Measurements from ENCODE around the gene ZNF385A. TPM values are rescaled to one million over a fixed set of nuclear protein-coding genes. Genes with fewer than 3 reads are reported as not detected.

ZNF385A gene
- total RNA-seq, 1 donor from 2014 or later = 2.2 TPM

DNA sequence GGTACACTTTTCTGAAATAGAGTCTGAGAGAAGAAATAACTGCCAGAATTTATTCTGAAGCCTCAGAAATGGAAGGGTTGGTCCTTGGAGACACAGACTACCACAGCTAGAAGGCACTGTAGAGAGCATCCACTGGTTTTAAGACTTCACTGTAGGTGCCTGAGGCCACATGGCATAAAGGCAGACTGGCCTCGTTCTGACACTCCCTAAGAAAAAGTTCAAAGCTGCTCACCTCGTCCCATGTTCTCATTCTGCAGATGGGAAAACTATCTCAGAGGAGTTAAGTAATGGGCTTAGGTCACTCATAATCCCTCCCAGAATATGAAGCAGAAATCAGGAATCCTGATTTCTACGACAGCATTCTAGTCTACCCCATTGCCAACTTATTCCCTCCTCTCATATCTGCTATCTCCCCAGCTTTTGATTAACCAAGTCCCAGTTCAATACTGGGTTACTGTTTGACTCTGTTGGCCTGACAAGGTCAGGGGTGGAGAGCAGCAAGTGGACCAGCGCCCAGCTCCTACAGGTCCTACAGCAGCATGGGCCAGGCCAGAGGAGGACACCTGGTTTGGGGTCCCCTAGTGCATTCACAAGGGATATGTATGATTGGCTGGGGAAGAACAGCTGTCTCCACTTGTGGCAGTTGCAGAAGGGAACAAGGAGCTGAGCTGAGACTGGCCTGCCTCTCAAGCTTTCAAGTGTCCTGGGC, 30.8 kb upstream of the ZNF385A start:
- no peak for DNase-seq

DNA sequence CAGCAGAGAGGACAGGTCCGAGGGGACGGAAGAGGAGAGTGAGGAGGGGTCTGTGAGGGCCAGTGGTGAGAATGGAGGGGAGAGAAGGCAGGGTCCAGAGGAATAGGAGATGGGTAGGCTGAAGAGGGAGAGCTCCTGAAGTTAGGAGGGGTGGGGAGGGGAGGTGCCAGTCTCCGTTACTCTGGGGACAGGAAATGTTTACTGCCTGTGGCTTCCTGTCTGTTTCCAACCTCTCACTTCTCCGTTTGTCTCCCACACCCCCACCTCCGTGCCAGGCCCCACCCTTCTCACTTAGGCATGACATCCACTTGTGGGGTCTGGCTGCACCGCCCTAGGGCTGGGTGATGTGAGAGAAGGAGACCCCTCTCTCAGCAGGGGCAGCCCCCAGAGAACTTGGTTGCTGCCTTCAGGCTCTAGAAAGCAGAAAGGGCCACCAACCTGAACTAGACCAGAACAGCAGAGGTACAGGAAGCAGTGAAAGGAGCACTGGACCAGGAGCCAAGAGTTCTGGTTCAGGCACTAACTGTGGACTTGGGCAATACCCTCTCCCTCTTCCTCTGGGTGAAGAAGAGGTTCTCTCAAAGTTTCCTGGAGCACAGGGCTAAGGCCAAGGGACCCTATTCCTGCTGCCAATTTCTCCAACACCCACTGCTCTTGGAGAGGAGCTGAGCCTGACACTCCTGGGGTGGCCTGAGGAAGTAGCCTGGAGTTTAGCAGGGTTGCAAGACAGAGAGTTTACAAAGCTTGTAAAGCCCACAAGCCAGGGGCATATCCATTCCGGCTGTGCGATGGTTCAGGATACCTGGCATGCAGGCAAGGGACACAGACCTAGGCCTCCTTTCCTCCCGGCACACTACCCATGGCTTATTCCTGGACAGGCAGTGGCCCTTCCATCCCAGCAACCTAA, 29.0 kb upstream of the ZNF385A start:
- DNase-seq = peak; percentile 74

DNA sequence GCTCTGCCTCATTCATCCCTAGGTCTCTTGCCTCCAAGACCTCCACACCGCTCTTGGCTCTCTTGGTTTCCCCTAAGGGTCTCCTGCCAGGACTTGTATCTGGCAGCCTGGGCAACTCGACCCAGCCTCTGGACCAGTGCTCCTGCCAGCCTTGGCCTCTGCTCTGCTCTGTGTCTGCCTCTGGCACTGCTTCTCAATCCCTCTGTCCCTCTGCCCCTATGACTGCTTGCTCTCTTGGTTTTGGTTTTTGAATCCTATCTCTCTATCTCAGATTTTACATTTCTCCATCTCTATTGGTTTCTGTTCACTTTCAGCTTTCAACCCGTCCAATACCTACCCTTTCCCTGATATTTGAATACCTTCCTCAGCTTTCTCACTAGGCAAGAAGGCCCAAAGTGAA, 28.3 kb upstream of the ZNF385A start:
- DNase-seq = peak; percentile 31

DNA sequence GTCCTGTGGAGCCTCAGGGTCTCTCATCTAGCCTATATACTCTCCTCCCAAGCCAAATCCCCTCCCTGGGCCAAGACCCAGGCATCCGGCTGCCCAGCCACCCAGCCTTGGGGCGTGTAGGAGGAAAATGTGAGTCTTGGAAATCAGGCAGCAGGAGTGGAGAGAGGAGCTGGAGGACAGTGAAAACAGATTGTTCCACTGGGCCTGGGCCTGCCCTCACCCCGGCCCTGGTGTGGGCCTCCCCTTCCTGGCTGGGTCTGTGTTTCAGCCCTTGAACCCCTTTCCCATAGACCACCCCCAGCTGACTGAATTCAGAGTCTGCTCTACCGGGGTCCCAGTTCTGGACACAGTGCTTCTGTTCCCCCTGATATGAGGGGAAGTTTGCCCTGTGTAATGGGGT, 27.8 kb upstream of the ZNF385A start:
- DNase-seq = peak; percentile 29

DNA sequence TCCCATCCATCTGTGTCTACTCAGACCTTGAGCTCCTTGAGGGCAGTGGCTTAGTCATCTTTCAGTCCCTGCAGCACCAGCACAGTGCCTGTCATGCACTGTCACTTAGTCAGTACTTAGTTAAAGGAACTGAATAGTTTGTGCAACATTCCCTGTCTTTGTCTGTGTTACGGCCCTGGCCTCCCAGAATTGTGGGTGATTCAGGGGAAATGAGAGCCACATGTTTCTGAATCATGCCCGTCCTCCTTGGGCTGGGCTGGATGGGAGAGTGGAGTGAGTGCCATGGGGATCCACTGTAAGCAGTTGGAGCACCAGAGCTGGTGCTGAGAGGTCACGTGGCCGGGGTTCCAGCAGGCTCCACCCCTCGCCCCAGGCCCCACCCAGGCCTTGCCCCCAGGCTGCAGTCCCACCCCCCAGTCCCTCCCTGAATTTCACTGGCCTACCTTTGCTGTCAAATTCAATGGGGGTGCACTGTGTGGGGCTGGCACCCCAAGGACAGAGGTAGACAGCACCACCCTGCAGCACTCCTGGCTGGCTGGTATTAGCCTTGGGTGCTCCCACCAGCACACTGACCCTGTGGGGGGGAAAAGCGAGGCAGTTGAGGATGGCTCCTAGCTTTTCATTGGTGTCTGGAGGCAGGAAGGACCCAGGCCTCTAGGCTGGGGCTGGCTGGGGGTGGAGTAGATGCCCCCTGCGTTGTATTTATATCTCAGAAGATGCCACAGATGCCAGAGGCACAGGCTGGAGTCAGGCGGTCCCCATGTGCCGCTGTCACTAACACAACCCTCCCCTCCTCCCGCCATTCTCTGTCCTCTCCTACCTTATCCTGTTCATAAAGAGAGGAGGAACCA, 27.1 kb upstream of the ZNF385A start:
- peak; percentile 89 for DNase-seq

DNA sequence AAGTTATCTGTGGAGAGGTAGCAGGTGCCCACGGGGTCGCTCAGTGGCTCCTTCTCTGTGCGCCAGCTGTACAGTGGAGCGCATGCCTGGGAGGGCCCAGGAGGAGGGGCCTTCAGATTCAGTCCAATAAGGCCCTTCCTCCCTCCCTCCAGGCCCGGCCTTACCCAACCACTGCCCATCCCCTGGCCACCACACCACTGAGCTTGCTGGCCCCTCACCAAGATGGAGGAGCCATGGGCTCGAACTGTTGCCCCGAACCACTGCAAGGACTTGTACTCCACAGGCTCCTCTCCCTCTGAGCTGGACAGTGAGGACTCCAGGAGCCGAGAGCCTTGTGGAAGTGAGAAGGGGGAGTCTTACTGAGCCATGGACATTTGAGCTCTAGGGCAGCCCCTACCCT, 24.7 kb upstream of the ZNF385A start:
- no peak for DNase-seq

DNA sequence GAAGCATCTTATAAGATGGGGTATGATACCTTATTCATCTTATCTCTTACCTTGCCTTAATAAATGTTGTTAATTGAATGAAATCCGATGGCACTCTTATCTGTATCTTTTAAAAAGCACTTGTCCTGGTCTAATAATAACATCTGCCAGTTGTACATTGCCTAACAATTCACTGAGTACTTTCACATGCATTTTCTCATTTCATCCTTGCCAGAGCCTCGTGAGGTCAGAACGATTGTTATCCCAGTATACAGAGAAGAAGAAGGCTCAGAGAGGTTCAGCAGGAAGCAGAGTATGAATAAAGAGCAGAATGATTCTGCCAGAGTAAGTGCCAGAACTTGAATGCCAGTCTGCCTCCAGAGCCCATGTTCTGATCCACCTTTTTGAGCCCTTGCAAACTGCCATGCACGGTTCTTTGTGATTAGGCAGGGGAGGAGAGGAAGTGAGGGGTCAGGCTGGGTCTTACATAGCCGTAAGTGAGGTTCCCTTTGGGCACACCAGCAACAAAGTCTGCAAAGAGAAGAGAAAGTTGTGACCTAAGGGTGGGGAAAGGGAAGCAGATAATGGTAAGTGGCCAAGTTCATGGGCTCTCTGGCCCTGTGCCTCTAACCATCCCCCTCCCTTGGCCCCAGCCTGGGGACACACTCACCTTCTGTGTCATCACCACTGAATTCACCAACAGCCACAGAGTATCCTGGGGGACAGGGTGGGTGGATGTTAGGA, 22.8 kb upstream of the ZNF385A start:
- DNase-seq = no peak

DNA sequence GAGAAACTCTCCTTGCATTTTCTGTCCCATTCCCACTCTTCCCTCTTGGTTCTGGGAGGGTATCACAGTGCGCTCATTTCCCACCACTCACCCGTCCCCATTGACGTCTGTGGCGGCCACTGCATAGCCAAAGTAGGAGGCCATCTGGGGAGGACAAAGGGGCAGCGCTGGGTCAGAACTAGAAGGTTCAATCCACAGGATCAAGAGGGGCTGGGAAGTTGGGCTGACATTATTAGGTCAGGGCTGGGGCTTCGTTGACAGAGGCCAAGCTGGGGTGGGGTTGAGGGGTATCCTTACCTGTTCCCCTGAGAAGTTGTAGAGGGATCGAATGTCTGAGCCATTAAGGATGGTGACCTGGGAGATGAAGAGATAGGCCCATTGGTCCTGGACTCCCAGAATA, 21.0 kb upstream of the ZNF385A start:
- no peak for DNase-seq

DNA sequence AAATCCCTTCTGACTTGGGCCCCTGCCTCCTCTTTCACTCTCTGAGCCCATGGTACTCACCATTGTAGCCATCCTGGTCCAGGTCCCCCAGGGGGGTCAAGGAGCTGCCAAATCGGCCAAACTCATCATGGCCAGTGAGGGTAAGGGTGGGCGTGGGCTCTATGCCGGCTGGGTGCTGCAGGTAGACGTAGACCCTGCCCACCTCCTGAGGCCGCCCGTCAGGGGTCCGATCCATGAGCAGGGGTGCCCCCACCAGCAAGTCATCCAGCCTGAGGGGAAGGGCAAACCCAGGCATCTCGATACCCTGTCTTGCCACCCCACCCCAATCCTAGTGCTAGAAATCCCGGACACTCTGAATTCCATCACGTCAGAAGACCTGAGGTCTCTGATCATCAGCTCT, 20.6 kb upstream of the ZNF385A start:
- DNase-seq = no peak

DNA sequence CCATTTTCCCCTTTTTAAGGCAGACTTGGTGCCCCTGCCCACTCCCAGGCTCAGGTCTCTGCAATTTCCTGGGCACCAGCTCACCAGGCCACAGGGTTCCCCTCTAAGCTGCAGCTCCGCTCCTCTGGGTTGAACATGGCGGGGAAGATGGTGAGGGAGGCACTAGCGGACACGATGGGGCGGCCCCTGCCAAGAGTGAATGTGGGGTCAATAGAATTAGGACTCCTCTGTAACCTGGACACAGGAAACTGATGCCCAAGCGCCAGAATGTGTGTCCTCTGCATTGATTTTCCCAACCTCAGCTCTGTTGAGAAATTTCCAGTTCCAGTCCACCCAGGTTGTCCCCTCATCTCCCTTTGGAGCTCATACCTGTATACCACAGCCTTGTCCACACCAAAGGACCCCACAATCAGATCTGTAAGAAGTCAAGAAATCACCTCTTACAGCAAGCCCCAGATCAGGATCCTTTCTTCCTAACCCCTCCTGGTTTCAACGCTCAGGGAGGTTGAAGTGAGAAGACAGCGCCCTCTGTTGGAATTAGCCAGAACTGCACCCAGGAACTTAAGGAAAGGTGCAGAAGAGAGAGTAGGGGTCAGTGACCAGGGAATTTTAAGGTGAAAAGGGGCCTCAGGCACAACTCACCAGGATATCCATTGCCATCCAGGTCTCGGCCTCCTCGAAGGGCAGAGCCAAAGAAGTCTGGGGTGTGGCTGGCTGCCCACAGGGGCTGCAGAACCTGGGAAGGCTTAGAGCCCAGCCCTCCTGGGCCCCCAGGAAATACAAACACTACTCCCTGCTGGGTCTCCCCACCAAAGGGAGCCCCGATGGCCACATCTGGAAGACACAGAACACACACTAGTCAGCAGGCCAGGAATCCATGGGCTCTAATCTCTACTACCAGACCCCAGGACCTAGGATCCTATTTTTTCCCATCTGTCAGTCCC, 19.8 kb upstream of the ZNF385A start:
- DNase-seq = peak; percentile 84

DNA sequence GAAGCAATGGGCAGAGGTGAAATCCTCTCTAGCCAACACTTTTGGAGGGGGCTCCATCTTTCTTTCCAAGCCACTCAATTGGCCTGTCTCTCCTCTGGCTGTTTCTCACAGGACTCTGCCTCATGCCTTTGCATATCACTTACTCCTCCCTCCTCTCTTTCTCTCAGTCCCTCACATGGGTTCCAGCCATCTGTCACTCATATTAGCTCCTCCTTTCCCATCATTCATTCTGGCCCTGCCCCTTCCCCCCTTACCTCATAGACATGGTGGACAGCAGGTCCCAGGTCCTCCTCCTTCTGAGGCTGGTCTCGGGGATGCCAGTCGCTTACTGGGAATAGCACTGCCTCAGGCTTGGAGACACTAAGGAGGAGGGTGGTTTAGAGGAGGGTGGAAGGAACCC, 16.6 kb upstream of the ZNF385A start:
- DNase-seq = no peak

DNA sequence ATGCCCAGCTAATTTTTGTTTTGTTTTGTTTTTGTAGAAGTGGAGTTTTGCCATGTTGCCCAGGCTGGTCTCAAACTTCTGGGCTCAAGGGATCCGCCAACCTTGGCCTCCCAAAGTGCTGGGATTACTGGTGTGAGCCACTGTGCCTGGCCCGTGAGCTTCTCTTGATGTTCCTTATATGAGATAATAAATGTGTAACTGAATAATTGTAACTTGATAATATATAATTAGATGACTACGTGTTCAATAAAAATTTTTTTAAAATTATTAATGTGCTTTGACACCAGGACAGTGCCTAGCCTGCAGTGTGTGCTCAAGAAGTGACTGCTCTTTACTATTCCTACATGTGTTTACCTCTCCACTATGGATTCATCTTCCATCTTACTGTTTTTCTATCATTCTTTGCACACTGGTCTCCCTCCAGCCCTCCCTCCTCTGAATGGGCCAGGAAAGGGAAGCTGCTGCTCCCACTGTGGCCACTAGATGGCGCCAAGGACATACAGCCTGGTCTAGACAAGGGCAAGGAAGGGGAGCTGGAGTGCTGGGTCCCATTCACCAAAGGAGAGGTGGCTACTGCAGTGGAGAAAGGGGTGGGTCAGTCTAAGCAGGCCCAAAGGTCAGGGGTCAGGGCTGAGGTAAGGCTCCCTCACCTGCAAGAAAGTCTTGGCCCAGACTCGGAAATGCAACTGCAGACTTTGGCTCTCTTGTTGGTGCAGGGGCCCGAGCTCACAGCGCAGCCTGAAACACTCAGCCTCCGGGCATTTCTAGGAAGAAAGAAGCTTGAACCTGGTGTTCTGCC, 14.7 kb upstream of the ZNF385A start:
- DNase-seq = peak; percentile 93

DNA sequence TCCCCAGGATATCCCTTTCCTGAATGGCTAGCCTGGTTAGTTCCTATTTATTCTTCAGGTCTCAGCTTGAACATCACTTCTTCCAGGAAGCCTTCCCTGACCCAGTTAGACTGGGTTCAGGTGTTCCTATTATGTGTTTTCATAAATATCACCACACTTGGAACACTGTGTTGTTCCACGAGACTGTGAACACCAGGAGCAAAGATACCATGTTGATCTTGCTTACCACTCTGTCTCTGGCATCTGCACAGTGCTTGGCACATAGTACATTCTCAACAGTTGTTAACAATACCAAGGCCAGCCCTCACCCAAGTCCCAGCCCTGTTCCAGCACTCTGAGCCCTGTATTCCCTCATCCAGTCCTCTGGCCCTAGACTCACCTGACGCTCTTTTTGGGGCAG, 13.7 kb upstream of the ZNF385A start:
- DNase-seq = no peak

DNA sequence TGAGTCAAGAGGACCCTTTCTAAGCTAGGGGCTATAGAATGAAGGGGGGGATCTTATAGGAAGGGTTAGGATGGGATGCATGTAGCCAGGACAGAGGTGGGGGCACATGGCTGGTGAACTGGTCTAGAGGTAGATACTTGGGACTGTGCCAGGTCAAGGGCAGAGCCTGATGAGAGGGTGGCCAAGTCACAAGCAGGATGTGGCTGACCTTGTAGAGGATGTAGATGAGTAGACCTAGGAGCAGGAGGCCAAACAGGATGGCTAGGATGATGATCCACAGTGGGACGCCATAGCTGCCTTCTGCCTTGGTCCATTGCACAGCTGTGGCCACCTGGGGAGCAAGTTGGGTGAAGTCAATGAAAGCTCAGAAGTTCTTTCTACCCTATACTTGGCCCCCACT, 12.6 kb upstream of the ZNF385A start:
- no peak for DNase-seq

DNA sequence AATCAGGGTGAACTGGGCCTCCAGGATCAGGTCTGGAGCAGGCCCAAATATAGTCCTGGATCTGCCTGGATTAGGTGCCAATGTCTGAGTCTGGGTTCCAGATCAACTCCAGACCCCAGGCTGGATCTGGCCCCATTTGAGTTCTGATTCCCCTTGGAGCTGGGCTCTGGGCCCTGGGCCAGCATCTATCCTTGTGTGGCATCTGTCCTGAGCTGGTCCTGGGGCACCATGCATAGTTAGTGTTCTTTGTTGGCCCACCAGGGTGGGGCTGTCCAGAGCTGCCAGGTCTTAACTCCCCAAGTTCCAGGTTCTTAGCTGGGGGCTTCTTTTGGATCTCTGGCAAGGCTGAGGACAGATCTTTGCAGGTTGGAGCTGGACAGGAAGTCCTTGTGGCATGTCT, 11.0 kb upstream of the ZNF385A start:
- DNase-seq = no peak

DNA sequence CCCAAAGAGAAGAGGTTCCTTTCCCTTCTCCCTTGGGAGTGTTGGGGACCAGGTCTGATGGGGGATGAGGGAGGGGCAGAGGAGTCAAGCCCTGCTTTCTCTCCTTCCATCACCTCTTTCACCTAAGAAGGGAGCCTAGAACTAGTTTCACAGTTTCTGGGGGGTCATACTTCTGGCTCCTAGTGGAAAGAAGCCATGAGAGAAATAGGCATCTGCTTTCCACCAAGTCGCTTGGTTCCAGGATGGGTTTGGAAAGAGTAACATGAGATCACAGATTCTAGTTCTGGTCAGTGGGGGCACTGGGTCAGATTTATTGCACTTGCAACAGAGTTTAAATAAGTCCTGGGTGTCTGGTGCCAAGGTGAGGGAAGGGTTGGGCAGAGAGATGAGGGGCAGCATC, 10.5 kb upstream of the ZNF385A start:
- no peak for DNase-seq

DNA sequence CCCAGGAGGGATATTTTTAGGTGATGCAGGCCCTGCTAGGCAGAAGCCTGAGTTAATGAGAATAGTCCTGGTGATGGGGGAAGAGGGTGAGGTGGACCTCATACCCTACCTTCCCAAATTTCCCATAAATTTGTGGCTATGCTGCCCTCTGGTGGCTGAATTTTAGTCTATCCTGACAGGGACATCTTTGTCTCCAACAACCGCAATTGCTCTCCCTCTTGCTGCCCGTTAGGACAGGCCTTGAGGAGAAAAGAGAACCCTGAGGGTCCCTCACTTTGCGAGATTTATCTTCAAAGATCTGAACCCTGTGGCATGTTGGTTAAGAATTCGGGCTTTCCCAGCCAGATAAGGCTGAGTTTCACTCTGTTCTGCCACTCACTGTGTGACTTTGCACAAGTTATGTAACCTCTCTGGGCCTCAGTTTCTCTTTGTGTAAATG, 9.8 kb upstream of the ZNF385A start:
- peak; percentile 65 for DNase-seq

DNA sequence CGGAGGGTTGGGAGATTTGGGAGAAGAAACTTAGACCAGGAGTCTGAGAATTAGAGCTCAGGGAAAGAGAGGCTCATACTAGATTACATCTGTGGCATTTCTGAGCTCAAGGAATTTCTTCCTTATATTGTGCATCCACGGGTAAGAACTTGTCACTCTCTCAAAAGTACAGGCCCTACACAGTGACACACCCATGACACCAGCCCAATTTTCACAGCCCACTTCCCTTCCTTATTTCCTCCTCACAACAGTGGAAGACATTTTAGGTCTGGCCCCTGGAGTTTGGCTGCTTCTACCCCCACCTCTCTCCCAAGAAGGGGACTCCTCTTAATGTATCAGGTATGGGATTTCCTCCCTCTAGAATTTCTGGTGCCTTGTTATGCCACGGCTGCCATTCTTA, 9.2 kb upstream of the ZNF385A start:
- DNase-seq = no peak

DNA sequence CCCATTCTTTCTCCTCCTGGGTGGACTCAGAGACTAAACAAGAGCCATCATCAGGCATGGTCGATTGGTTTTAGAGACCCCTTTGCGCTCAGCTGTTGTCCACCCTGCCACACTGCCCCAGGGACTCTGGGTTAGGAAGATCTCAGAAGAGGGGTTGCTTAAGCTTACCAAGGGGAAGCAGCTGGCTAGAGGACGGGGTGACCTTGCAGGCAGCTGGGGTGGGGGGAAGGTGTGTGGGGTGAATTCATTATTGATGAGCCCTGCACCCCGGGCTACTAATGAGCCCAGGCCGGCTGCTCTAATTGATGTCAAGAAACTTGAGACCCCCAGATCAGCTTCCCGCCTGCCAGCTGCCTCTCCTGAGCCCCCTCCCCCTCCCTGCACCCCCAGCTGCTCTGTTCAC, 8.7 kb upstream of the ZNF385A start:
- no peak for DNase-seq

DNA sequence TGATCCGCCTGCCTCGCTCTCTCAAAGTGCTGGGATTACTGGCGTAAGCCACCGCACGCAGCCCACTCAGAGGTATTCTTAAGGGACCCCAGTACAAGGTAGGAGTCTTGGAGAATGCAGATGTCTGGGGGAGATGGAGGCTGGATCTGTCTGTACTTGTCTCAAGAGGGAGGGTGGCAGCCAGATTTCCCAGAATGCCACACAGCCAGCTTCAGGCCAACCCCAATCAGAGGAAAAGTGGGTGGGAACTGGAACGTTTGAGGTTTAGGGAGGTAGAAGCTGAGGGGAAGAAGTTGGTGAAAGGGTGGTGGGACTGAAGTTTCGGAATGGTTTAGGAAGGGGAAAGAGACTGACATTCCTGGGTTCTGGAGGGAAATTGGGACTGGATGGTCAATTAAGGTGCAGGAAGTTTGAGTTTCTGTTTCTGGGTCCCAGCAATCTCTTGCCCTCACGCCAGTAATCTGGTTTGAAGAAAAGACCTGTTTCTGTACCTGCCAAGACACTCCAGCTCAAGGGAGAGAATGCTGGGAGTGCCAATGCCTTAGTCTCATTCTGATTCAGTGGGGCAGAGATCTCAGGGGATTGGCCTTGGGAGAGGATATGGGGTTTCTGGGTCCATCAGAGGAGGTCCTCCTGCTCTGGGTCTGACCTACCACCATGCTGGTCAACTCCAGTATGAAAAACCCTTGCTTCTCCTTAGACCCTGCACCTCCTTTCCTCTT, 8.1 kb upstream of the ZNF385A start:
- no peak for DNase-seq

Data from dermis blood vessel endothelial cell (primary cell).